Liver (tissue), 3 donors: ENCODE data around the gene CDC42BPG.

Experiments used
- CTCF ChIP-seq: fragments of 150-350 bp; IDR thresholded peaks from 2 replicates; pipeline ENCODE4 v1.5.1; 2017; ENCODE audit warnings: improper control_type of control experiment, low read depth, low read length; ENCODE audit not compliant: missing input control
- RXRA ChIP-seq, 2 donors: IDR thresholded peaks; 2 replicates each; pipeline ENCODE4 v1.6.1; 2017 to 2018; ENCODE audit warnings: antibody characterized with exemption in 2 of 2, mild to moderate bottlenecking in 1 of 2
- TAF1 ChIP-seq: conservative IDR thresholded peaks from 2 replicates; pipeline ENCODE4 v1.6.1; 2016; ENCODE audit warnings: antibody characterized with exemption, mild to moderate bottlenecking
- YY1 ChIP-seq: IDR thresholded peaks from 2 replicates; pipeline ENCODE4 v1.6.1; 2016; ENCODE audit warnings: antibody characterized with exemption, mild to moderate bottlenecking
- donor health status: healthy.
- donor health status: healthy.

GRCh38 chr11:64844330-64845128 is at the start of gene CDC42BPG:
- TF ChIP-seq CTCF, result peak; percentile 34
- no peak for TF ChIP-seq RXRA (IDR thresholded peaks at IDR 0.05)
- no peak for TF ChIP-seq TAF1
- TF ChIP-seq YY1, result no peak
